Gastrocnemius medialis (tissue), 4 donors: ENCODE data around the gene TYW5. TPM values are rescaled to one million over a fixed set of nuclear protein-coding genes. Genes with fewer than 3 reads are reported as not detected.
A peak's percentile ranks its signal among the peaks of the same experiment; 100 is the strongest.
"Not testable (repeated sequence)": the region's sequence is repeated elsewhere in the genome, so short reads cannot be mapped to it uniquely, and the experiment has no call there.

Source experiments
- ATAC-seq, 2 donors: fragments of 150-250 bp; one replicate each; pipeline ENCODE4 v1.9.1; 2016
- DNase-seq, 2 donors: peaks; one replicate each; pipeline ENCODE4 v3.0.0-alpha.2; 2019
- H3K27ac ChIP-seq, 4 donors: fragments of 200-600 bp; sonication (generic); 1 replicate in 1 of 4; 2 replicates in 3 of 4; pipeline ENCODE4 v1.5.1; 2016 to 2018; ENCODE audit warnings: mild to moderate bottlenecking in 2 of 4, moderate library complexity in 1 of 4
- H3K27me3 ChIP-seq, 3 donors: fragments of 200-600 bp; sonication (generic) in 2 of 3; 1 replicate in 1 of 3; 2 replicates in 2 of 3; pipeline versions ENCODE4 v1.5.1 to v1.6.0; 2016 to 2019; ENCODE audit warnings: mild to moderate bottlenecking in 1 of 3, moderate library complexity in 1 of 3
- H3K36me3 ChIP-seq, 2 donors: fragments of 200-600 bp; sonication (generic) in 1 of 2; one replicate each; pipeline ENCODE4 v1.5.1; 2017 to 2018
- H3K4me1 ChIP-seq, 2 donors: fragments of 200-600 bp; sonication (generic) in 1 of 2; one replicate each; pipeline ENCODE4 v1.5.1; 2016 to 2017; ENCODE audit warnings: mild to moderate bottlenecking in 2 of 2
- H3K4me3 ChIP-seq, 4 donors: fragments of 200-600 bp; sonication (generic) in 3 of 4; 1 replicate in 1 of 4; 2 replicates in 3 of 4; pipeline ENCODE4 v1.5.1; 2016 to 2019; ENCODE audit warnings: mild to moderate bottlenecking in 2 of 4
- H3K9me3 ChIP-seq, 3 donors: fragments of 200-600 bp; sonication (generic) in 2 of 3; 1 replicate in 1 of 3; 2 replicates in 2 of 3; pipeline ENCODE4 v1.5.1; 2016 to 2019
- CTCF ChIP-seq, 5 experiments: fragments of 450-650 bp in 3 of 5; fragments of 200-600 bp in 2 of 5; sonication (generic) in 2 of 5; IDR thresholded peaks in 4 of 5; conservative IDR thresholded peaks in 1 of 5; 1 replicate in 4 of 5; 2 replicates in 1 of 5; pipeline ENCODE4 v1.5.1; 2016 to 2019; ENCODE audit warnings: antibody characterized with exemption in 5 of 5, mild to moderate bottlenecking in 3 of 5, moderate library complexity in 3 of 5
- POLR2A ChIP-seq, 2 donors: fragments of 450-650 bp; IDR thresholded peaks; one replicate each; pipeline ENCODE4 v1.6.1; 2017; ENCODE audit warnings: antibody characterized with exemption in 2 of 2, mild to moderate bottlenecking in 2 of 2, moderate library complexity in 2 of 2
- in situ Hi-C, 4 donors: fragments of 200-750 bp; cut with MboI; loops; one replicate each; pipeline versions ENCODE4 v1.15.0 to v1.8.0; 2017; ENCODE audit warnings: low sequenced_read_pairs in 4 of 4
- intact Hi-C: fragments of 100-400 bp; cut with DNase I; formaldehyde crosslinking; loops from one replicate; pipeline ENCODE4 v1.15.1; 2023; ENCODE audit warnings: low total_unique reads
- total RNA-seq, 4 donors: library from RNA; depleted of rRNA; stranded (reverse); fragments of >200 nt; gene quantifications; one replicate each; pipeline versions ENCODE4 v1.1.0 to v1.2.3, GENCODE V29; 2016

TYW5 gene
- total RNA-seq, 4 donors from 2014 or later: 1.7 to 4.5 (median 3.8) TPM

- in situ Hi-C loops: no loop called here
- no peak for TF ChIP-seq POLR2A (IDR thresholded peaks at IDR 0.05)
- TF ChIP-seq CTCF (IDR thresholded peaks at IDR 0.05 in 4 of 5, conservative IDR thresholded peaks at IDR 0.05 in 1 of 5): no peak
- ATAC-seq (no peak), DNase-seq (no peak)
- Histone ChIP-seq H3K4me3 (no peak overlapping the region), H3K9me3 (no peaks in the 10 kb centered on the region), H3K4me1 (peaks cover 0 to 4% of the 10 kb centered on the region in 2 donors), H3K27me3 (no peaks in the 10 kb centered on the region), H3K27ac (no peak overlapping the region), H3K36me3 (peaks cover 0 to 9% of the 10 kb centered on the region in 2 donors)
- intact Hi-C loops: no loop called here
These were observed 31.4 kb downstream of the TYW5 start for GRCh38 chr2:199923924-199924323.

- no peak for ATAC-seq
- Histone ChIP-seq H3K36me3 (peaks cover 0 to 18% of the 10 kb centered on the region in 2 donors), H3K9me3 (no peaks in the 10 kb centered on the region), H3K4me3 (no peak overlapping the region), H3K27ac (no peak overlapping the region), H3K27me3 (no peaks in the 10 kb centered on the region), H3K4me1 (peaks cover 0 to 4% of the 10 kb centered on the region in 2 donors)
- TF ChIP-seq POLR2A (IDR thresholded peaks at IDR 0.05): no peak
- TF ChIP-seq CTCF (IDR thresholded peaks at IDR 0.05 in 4 of 5, conservative IDR thresholded peaks at IDR 0.05 in 1 of 5): no peak
- DNase-seq: no peak
- in situ Hi-C loops: no loop called here
- intact Hi-C loops: no loop called here
These were observed 32.4 kb downstream of the TYW5 start for GRCh38 chr2:199922856-199923255.

- intact Hi-C loops (no loop called here), in situ Hi-C loops (no loop called here)
- Histone ChIP-seq H3K36me3 (peaks cover 0 to 23% of the 10 kb centered on the region in 2 donors), H3K27me3 (no peaks in the 10 kb centered on the region), H3K9me3 (no peaks in the 10 kb centered on the region), H3K4me1 (peaks cover 15 to 25% of the 10 kb centered on the region in 2 donors), H3K4me3 (no peak overlapping the region), H3K27ac (no peak overlapping the region)
- no peak for DNase-seq
- TF ChIP-seq CTCF (IDR thresholded peaks at IDR 0.05 in 4 of 5, conservative IDR thresholded peaks at IDR 0.05 in 1 of 5) (no peak), POLR2A (IDR thresholded peaks at IDR 0.05) (no peak)
- no peak for ATAC-seq
These were observed 38.3 kb downstream of the TYW5 start for GRCh38 chr2:199916980-199917379.

GRCh38 chr2:199914372-199914958 lies 40.8 kb downstream of the TYW5 start:
- no peak for TF ChIP-seq POLR2A (IDR thresholded peaks at IDR 0.05)
- no peak for TF ChIP-seq CTCF (IDR thresholded peaks at IDR 0.05 in 4 of 5, conservative IDR thresholded peaks at IDR 0.05 in 1 of 5)
- H3K4me1 ChIP-seq: peaks cover 15 to 32% of the 10 kb centered on the region in 2 donors
- no peak overlapping the region for H3K4me3 ChIP-seq
- ATAC-seq (no peak), DNase-seq (no peak)
- intact Hi-C loops (loop anchor here (5.0 kb wide), 1 partner anchor 393 kb away; the partner anchor contains the start of gene SPATS2L), in situ Hi-C loops (no loop called here)
- no peaks in the 10 kb centered on the region for H3K9me3 ChIP-seq
- H3K27me3 ChIP-seq: no peaks in the 10 kb centered on the region
- H3K36me3 ChIP-seq: peaks cover 0 to 22% of the 10 kb centered on the region in 2 donors
- H3K27ac ChIP-seq: peak overlapping the region in 2 of 4 donors; percentile 9 to 21

- DNase-seq, H3K36me3 ChIP-seq, H3K9me3 ChIP-seq, H3K27me3 ChIP-seq, ATAC-seq, in situ Hi-C loops: not testable (repeated sequence)
- Histone ChIP-seq H3K4me1 (peaks cover 15 to 32% of the 10 kb centered on the region in 2 donors), H3K27ac (peak overlapping the region; percentile 96 to 100 (median 96)), H3K4me3 (peak overlapping the region; percentile 89 to 99 (median 90))
- intact Hi-C loops: loop anchor here (5.0 kb wide), 1 partner anchor 395 kb away; the partner anchor contains the start of gene SPATS2L
These were observed 42.7 kb downstream of the TYW5 start for GRCh38 chr2:199912553-199913114.
